ENCODE measurements around the gene FBP2. TPM values are rescaled to one million over a fixed set of nuclear protein-coding genes. Genes with fewer than 3 reads are reported as not detected.

FBP2 gene
- total RNA-seq, 1 experiment from 2014 or later: not detected

DNA sequence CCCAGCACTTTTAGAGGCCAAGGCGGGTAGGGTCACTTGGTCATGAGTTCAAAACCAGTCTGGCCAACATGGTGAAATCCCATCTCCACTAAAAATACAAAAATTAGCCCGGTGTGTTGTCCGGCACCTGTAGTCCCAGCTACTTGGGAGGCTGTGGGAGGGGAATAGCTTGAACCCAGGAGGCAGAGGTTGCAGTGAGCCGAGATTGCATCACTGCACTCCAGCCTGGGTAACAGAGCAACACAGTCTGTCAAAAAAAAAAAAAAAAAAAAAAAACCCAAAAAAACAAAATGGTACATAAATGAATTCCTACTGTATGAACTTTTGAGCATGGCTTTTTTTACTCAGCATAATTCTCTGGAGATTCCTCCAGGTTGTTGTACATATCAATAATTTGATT is 76.4 kb downstream of the FBP2 start:
- H3K27ac Mint-ChIP-seq (ENCODE audit: low read depth, unreplicated experiment): no peak overlapping the region
- no peak for DNase-seq (ENCODE audit: unreplicated experiment)
- TF ChIP-seq, protein P1, sequence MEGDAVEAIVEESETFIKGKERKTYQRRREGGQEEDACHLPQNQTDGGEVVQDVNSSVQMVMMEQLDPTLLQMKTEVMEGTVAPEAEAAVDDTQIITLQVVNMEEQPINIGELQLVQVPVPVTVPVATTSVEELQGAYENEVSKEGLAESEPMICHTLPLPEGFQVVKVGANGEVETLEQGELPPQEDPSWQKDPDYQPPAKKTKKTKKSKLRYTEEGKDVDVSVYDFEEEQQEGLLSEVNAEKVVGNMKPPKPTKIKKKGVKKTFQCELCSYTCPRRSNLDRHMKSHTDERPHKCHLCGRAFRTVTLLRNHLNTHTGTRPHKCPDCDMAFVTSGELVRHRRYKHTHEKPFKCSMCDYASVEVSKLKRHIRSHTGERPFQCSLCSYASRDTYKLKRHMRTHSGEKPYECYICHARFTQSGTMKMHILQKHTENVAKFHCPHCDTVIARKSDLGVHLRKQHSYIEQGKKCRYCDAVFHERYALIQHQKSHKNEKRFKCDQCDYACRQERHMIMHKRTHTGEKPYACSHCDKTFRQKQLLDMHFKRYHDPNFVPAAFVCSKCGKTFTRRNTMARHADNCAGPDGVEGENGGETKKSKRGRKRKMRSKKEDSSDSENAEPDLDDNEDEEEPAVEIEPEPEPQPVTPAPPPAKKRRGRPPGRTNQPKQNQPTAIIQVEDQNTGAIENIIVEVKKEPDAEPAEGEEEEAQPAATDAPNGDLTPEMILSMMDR (IDR thresholded peaks at IDR 0.05; ENCODE audit: unreplicated experiment): no peak
- no peaks in the 10 kb centered on the region for H3K27me3 Mint-ChIP-seq (ENCODE audit: insufficient read depth, unreplicated experiment)
- ChIA-PET CTCF (no interaction called here), POLR2A (no interaction called here)
- H3K36me3 Mint-ChIP-seq (ENCODE audit: insufficient read depth, unreplicated experiment): no peaks in the 10 kb centered on the region
- BruUV-seq (replicated peaks): no TSS peak
- H3K4me3 Mint-ChIP-seq (ENCODE audit: unreplicated experiment): no peak overlapping the region
- no peaks in the 10 kb centered on the region for H3K9me3 Mint-ChIP-seq (ENCODE audit: unreplicated experiment)
- no peaks in the 10 kb centered on the region for H3K4me1 Mint-ChIP-seq (ENCODE audit: insufficient read depth, unreplicated experiment)
- intact Hi-C loops (cut with micrococcal nuclease): no loop called here

DNA sequence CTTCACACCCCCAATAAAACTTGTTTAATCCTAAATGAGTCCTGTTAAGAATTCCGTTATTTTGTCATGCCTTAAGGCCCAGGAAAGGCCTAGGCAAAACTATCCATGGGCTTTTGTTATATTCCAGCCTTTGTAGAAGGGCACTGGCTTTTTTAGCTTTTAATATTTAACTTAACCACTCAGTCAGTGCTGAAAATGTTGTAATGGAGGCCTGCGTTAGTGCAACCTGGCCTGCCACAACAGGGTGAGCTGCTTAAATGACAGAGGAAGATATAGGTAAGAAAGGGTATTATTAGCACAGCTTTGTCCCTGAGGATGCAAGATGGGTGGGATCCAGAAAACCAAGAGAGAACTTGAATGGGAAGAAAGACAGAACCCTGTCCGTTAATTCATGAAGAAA is 78.9 kb downstream of the FBP2 start:
- Mint-ChIP-seq H3K4me3 (ENCODE audit: unreplicated experiment) (no peak overlapping the region), H3K36me3 (ENCODE audit: insufficient read depth, unreplicated experiment) (no peaks in the 10 kb centered on the region), H3K27me3 (ENCODE audit: insufficient read depth, unreplicated experiment) (peaks cover 9% of the 10 kb centered on the region), H3K9me3 (ENCODE audit: unreplicated experiment) (no peaks in the 10 kb centered on the region), H3K4me1 (ENCODE audit: insufficient read depth, unreplicated experiment) (no peaks in the 10 kb centered on the region), H3K27ac (ENCODE audit: low read depth, unreplicated experiment) (no peak overlapping the region)
- POLR2A ChIA-PET: no interaction called here
- CTCF ChIA-PET: interaction anchor here (1.5 kb wide), 1 partner anchor 653 kb away, joined by 3 read pairs; no protein-coding TSS in a partner anchor
- no peak for DNase-seq (ENCODE audit: unreplicated experiment)
- TF ChIP-seq, protein P1 (IDR thresholded peaks at IDR 0.05; ENCODE audit: unreplicated experiment): no peak
- intact Hi-C loops (cut with micrococcal nuclease): no loop called here
- no TSS peak for BruUV-seq (replicated peaks)

DNA sequence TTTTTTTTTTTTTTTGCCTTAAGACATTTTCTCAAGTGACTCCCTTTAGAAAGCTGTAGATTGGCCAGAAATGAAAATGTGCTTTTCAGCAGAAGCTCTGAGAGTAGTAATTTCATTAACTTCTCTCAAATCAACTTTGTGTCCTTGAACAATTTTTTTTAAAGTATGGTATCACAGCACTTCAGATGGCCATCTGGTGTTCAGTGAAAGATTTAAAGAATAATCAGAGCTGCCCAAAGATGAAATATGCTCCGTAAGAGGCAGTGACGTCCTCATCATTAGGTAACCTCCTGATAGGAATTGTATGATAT is 81.7 kb downstream of the FBP2 start:
- ChIA-PET CTCF (interaction anchor here (0.6 kb wide), 2 partner anchors 477 to 656 kb away, joined by 3 read pairs; no protein-coding TSS in a partner anchor), POLR2A (no interaction called here)
- H3K9me3 Mint-ChIP-seq (ENCODE audit: unreplicated experiment): no peaks in the 10 kb centered on the region
- peaks cover 12% of the 10 kb centered on the region for H3K27me3 Mint-ChIP-seq (ENCODE audit: insufficient read depth, unreplicated experiment)
- TF ChIP-seq, protein P1 (IDR thresholded peaks at IDR 0.05; ENCODE audit: unreplicated experiment): no peak
- peaks cover 6% of the 10 kb centered on the region for H3K36me3 Mint-ChIP-seq (ENCODE audit: insufficient read depth, unreplicated experiment)
- BruUV-seq (replicated peaks): no TSS peak
- H3K4me3 Mint-ChIP-seq (ENCODE audit: unreplicated experiment): no peak overlapping the region
- intact Hi-C loops (cut with micrococcal nuclease): no loop called here
- H3K4me1 Mint-ChIP-seq (ENCODE audit: insufficient read depth, unreplicated experiment): no peaks in the 10 kb centered on the region
- no peak overlapping the region for H3K27ac Mint-ChIP-seq (ENCODE audit: low read depth, unreplicated experiment)
- DNase-seq (ENCODE audit: unreplicated experiment): no peak

DNA sequence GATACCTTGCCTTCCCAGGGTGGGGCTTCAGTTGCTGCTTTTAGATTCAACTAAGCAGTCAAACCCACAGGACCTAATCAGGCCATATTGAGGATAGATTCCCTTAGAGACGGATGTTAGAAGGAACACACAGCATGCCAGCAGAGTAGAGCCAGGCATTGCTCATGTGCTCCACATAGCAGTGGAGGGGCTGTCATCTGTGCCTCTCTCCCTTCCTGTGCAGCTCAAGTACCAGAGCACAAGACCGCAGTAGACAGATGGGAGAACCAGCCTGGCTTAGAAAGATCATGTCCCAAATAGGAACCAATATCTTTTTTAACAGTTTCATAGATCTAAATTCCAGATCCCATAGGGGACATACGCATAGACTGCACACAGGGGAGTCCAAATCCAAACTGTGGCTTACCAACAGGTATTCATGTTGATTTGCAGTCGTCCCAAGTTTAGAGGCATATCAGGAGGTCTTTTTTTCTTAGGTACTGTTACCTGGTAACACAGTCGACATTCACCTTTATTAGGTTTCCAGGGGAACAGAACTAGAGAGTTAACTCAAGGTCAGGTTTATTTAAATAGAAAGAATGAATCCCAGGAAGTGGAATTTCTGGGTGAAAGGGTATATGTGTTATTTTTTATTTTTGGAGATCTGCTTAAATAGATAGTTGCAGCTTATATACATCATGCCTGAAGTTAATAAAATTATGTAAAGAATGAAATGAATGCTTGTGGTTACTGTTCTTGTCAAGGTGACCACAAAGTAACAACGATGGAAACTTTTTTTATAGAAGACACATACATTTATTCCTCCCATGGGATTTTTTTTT is 82.3 kb downstream of the FBP2 start:
- no TSS peak for BruUV-seq (replicated peaks)
- intact Hi-C loops (cut with micrococcal nuclease): no loop called here
- Mint-ChIP-seq H3K36me3 (ENCODE audit: insufficient read depth, unreplicated experiment) (peaks cover 6% of the 10 kb centered on the region), H3K27me3 (ENCODE audit: insufficient read depth, unreplicated experiment) (peaks cover 12% of the 10 kb centered on the region), H3K4me3 (ENCODE audit: unreplicated experiment) (no peak overlapping the region), H3K27ac (ENCODE audit: low read depth, unreplicated experiment) (no peak overlapping the region), H3K9me3 (ENCODE audit: unreplicated experiment) (no peaks in the 10 kb centered on the region), H3K4me1 (ENCODE audit: insufficient read depth, unreplicated experiment) (no peaks in the 10 kb centered on the region)
- POLR2A ChIA-PET: no interaction called here
- CTCF ChIA-PET: interaction anchor here (0.6 kb wide), 2 partner anchors 478 to 657 kb away, joined by 3 read pairs; no protein-coding TSS in a partner anchor
- TF ChIP-seq, protein P1 (IDR thresholded peaks at IDR 0.05; ENCODE audit: unreplicated experiment): no peak
- DNase-seq (ENCODE audit: unreplicated experiment): no peak

Other genes starting within 250 kb of the FBP2 start
- not detected in 2 replicates for gene PCAT7, start 38.7 kb downstream of the FBP2 start, total RNA-seq (2022)
- not detected in 2 replicates for gene FBP1, start 45.7 kb upstream of the FBP2 start, total RNA-seq (2022)
- gene AOPEP, start 132.9 kb upstream of the FBP2 start, total RNA-seq (2022): 32.4 and 34.6 TPM in 2 replicates

Data from MCF 10A (cell line).